Ovary (tissue), 9 donors: ENCODE results near the gene P2RY4. TPM values are rescaled to one million over a fixed set of nuclear protein-coding genes. Genes with fewer than 3 reads are reported as not detected.
"Not testable (repeated sequence)": the region's sequence is repeated elsewhere in the genome, so short reads cannot be mapped to it uniquely, and the experiment has no call there.

ENCODE experiments used
- DNase-seq, 5 donors: peaks; one replicate each; pipeline ENCODE4 v3.0.0-alpha.2; 2019 to 2020
- H3K27ac ChIP-seq, 2 donors: fragments of 200-600 bp; one replicate each; pipeline versions ENCODE4 v1.5.1 to v1.8.0; 2019 to 2022
- H3K27me3 ChIP-seq: fragments of 200-600 bp; one replicate; pipeline ENCODE4 v1.8.0; 2022
- H3K36me3 ChIP-seq: fragments of 200-600 bp; sonication (generic); one replicate; pipeline ENCODE4 v1.5.1; 2019
- H3K4me1 ChIP-seq: one replicate; pipeline ENCODE4 v1.8.1; 2013; ENCODE audit warnings: mild to moderate bottlenecking, moderate library complexity; ENCODE audit not compliant: insufficient read depth
- H3K4me3 ChIP-seq: fragments of 200-600 bp; sonication (generic); one replicate; pipeline ENCODE4 v1.5.1; 2017
- H3K9me3 ChIP-seq, 2 donors: fragments of 200-600 bp in 1 of 2; sonication (generic) in 1 of 2; one replicate each; pipeline versions ENCODE4 v1.5.1 to v1.8.1; 2013 to 2019; ENCODE audit warnings: mild to moderate bottlenecking in 1 of 2, moderate library complexity in 1 of 2
- EP300 ChIP-seq: sonication (generic); formaldehyde crosslinking; IDR thresholded peaks from one replicate; pipeline ENCODE4 v1.6.1; 2017; ENCODE audit warnings: antibody characterized with exemption
- POLR2A ChIP-seq: fragments of 450-650 bp; IDR thresholded peaks from one replicate; pipeline ENCODE4 v1.6.1; 2017; ENCODE audit warnings: antibody characterized with exemption, mild to moderate bottlenecking, moderate library complexity
- WGBS, 3 donors: extraction: QIAGEN DNeasy Blood & Tissue Kit in 1 of 3; methylation state at CpG; one replicate each; pipeline versions ENCODE4 v1.1.5 to v1.1.7; 2013 to 2017; 5-methylcytosine and 5-hydroxymethylcytosine counted together
- intact Hi-C, 4 donors: fragments of 100-400 bp; cut with DNase I; formaldehyde crosslinking; loops; one replicate each; pipeline versions ENCODE4 v1.11.0 to v1.15.1; 2022 to 2023
- polyA plus RNA-seq, 2 donors: library from polyadenylated mRNA; stranded (reverse); fragments of 200-250 nt in 1 of 2; fragments of 350-450 nt in 1 of 2; fragmentation: Illumina TruSeq in 1 of 2; extraction: RNeasy Lipid Tissue Mini Kit (QIAGEN cat#74804) in 1 of 2; gene quantifications; one replicate each; pipeline ENCODE4 v1.2.3, GENCODE V29; 2013 to 2014
- total RNA-seq, 7 donors: library from RNA; depleted of rRNA in 2 of 7; stranded (reverse); fragments of >200 nt in 2 of 7; fragmentation: NEBNext Ultra II Directional in 3 of 7; extraction: Animal tissue kit (Norgen Biotek cat#: 25700) in 3 of 7; gene quantifications; one replicate each; pipeline versions ENCODE4 v1.1.0 to v1.2.4, GENCODE V29; 2016 to 2023
- TF ChIP-seq, protein P1 (sequence below), 3 donors: fragments of 450-650 bp in 2 of 3; fragments of 200-600 bp in 1 of 3; IDR thresholded peaks; one replicate each; pipeline versions ENCODE4 v1.5.1 to v1.8.0; 2016 to 2022; ENCODE audit warnings: antibody characterized with exemption in 3 of 3, mild to moderate bottlenecking in 1 of 3
- donor health status: DM: no; HTN: no; CAD: no; lungs with moderate emphysema.
- donor health status: DM: no; HTN: no; CAD: no.
- donor health status: Bipolar disorder and iron deficiency.
- donor health status: DM: yes; HTN: yes; CAD: no.
- donor health status: DM: no; HTN: no; CAD: no.
- donor health status: DM: yes; HTN: yes; CAD: no.

The P2RY4 gene
- total and polyA plus RNA-seq, 9 donors: 0.10 to 0.57 (median 0.46) TPM; not detected in 5

DNA sequence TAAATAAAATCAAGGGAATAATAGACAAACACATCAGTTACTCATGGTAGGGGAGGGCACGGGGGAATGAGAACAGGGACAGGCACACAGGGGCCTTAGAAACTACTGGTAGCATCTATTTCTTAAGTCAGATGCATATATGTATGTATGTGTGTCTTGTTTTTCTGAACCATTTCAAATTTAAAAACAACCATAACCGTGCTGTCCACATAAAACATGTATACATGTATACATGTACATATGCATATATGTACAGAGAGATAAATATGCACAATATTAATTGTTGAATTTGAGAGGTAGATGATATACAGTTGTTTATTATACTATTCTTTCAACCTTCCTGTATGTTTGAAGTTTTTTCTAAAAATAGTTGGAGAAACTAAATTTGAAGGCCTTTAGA is 33.3 kb downstream of the P2RY4 start:
- Histone ChIP-seq H3K27ac (no peak overlapping the region), H3K4me1 (no peaks in the 10 kb centered on the region), H3K9me3 (no peaks in the 10 kb centered on the region), H3K36me3 (no peaks in the 10 kb centered on the region), H3K4me3 (no peak overlapping the region), H3K27me3 (no peaks in the 10 kb centered on the region)
- TF ChIP-seq EP300 (no peak), POLR2A (no peak)
- TF ChIP-seq, protein P1, sequence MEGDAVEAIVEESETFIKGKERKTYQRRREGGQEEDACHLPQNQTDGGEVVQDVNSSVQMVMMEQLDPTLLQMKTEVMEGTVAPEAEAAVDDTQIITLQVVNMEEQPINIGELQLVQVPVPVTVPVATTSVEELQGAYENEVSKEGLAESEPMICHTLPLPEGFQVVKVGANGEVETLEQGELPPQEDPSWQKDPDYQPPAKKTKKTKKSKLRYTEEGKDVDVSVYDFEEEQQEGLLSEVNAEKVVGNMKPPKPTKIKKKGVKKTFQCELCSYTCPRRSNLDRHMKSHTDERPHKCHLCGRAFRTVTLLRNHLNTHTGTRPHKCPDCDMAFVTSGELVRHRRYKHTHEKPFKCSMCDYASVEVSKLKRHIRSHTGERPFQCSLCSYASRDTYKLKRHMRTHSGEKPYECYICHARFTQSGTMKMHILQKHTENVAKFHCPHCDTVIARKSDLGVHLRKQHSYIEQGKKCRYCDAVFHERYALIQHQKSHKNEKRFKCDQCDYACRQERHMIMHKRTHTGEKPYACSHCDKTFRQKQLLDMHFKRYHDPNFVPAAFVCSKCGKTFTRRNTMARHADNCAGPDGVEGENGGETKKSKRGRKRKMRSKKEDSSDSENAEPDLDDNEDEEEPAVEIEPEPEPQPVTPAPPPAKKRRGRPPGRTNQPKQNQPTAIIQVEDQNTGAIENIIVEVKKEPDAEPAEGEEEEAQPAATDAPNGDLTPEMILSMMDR (IDR thresholded peaks at IDR 0.05): no peak
- intact Hi-C loops: no loop called here
- no peak for DNase-seq
- WGBS, 3 donors: 56 to 74% (median 60%) methylated on average over 2 of the region's 2 CpGs

DNA sequence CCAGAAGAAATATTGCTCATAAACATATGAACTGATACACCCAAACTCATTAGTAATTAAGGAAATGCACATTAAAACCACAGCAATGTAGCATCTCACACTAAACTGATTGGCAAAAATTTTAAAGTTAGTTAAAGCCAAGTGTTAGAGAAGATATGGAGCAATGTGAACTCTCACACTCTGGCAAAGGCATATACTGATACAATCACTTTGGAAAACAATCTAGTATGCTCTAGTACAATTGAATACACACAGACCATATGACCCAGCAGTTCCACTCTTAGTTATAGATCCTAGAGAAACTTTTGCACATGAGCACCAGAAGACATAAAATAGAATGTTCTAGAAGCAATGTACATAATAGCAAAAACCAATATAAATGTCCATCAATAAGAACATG is 34.0 kb downstream of the P2RY4 start:
- H3K36me3 ChIP-seq: no peaks in the 10 kb centered on the region

DNA sequence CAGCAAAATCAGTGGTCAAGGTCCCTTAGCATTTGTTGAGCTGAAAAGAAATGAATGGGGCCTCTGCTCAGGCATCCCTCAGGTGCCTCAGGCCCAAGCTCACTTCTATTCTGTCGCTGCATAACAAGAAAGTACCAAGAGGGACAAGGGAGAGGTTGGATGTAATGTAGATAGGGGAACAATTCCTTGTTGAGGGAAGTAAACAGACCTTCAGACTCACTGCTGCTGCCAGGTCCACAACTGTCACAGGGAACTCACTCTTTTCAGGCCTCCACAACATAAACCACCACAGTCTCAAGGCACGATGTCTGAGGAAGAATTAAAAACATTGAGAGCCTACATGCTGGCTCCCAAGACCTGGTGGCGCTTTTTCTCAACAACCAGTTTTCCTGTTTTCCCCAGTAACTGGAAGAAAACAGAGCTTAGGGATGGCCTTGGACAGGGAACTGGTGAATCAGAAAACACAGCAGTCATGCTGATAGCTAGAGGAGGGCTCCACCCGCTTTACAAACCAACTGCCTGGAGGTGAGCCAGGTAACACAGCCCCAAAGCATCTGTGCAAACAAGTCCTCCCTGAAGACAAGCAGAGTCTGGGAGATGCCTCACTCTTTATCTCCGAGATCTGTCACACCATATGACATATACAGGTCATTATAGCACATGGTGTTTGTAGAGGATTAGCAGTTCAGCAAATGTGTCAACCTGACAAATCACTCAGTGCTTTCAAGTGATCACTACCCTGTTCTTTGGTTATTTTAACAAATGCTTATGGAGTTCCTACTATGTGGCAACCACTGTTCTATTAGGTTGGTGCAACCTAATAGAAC is 39.9 kb downstream of the P2RY4 start:
- 35 to 51% (median 48%) methylated on average over 5 of the region's 5 CpGs for WGBS, 3 donors
- no peaks in the 10 kb centered on the region for H3K36me3 ChIP-seq
- no peaks in the 10 kb centered on the region for H3K9me3 ChIP-seq
- H3K27me3 ChIP-seq: no peaks in the 10 kb centered on the region
- H3K27ac ChIP-seq: peak overlapping the region in 1 of 2 donors; percentile 46
- intact Hi-C loops: no loop called here
- TF ChIP-seq EP300 (no peak), POLR2A (no peak)
- TF ChIP-seq, protein P1 (IDR thresholded peaks at IDR 0.05): no peak
- H3K4me3 ChIP-seq: no peak overlapping the region
- DNase-seq: peak in 3 of 5 donors; percentile 22 to 57 (median 42)
- H3K4me1 ChIP-seq: peaks cover 2% of the 10 kb centered on the region

More for the DNA sequence above, 34.0 kb downstream of the P2RY4 start:
- Histone ChIP-seq H3K27ac (no peak overlapping the region), H3K4me1 (no peaks in the 10 kb centered on the region), H3K4me3 (no peak overlapping the region), H3K27me3 (no peaks in the 10 kb centered on the region), H3K9me3 (no peaks in the 10 kb centered on the region)
- intact Hi-C loops: no loop called here
- no peak for DNase-seq
- no peak for TF ChIP-seq POLR2A
- TF ChIP-seq, protein P1 (IDR thresholded peaks at IDR 0.05): no peak
- no peak for TF ChIP-seq EP300

DNA sequence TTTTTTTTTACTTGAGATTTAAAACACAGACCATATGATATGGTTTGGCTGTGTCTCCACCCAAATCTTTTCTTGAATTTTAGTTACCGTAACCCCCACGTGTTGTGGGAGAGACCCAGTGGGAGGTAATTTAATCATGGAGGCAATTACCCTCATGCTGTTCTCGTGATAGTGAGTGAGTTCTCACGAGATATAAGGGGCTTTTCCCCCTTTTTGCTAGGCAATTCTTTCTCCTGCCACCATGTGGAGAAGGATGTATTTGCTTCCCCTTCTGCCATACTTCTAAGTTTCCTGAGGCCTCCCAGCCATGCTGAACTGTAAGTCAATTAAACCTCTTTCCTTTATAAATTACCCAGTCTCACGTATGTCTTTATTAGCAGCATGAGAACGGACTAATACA is 50.4 kb downstream of the P2RY4 start:
- DNase-seq, H3K4me1 ChIP-seq, H3K27me3 ChIP-seq, intact Hi-C loops, H3K4me3 ChIP-seq, H3K27ac ChIP-seq, H3K36me3 ChIP-seq, H3K9me3 ChIP-seq: not testable (repeated sequence)
- WGBS, 3 donors: 50 to 60% (median 59%) methylated on average over 6 of the region's 6 CpGs

DNA sequence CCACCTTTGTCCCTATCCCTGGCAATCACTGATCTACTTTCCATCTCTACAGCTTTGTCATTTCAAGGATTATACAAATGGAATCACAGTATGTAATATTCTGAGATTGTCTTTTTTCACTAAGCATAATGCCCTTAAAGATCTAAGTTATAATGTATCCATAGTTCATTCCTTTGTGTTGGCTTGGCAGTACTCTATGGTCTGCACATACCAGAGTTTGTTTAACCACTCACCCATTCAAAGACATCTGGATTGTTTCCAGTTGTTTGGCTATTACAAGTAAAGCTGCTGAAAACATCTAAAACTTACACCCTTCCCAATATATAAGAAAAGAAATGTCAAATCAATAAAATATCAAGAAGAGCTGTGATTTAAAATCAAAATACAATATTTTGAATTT is 51.5 kb downstream of the P2RY4 start:
- intact Hi-C loops: no loop called here
- no peaks in the 10 kb centered on the region for H3K36me3 ChIP-seq
- H3K27ac ChIP-seq: no peak overlapping the region
- H3K4me3 ChIP-seq: no peak overlapping the region
- TF ChIP-seq POLR2A: no peak
- no peak for TF ChIP-seq EP300
- TF ChIP-seq, protein P1 (IDR thresholded peaks at IDR 0.05): no peak
- no peak for DNase-seq
- H3K4me1 ChIP-seq: no peaks in the 10 kb centered on the region
- no peaks in the 10 kb centered on the region for H3K27me3 ChIP-seq
- H3K9me3 ChIP-seq: no peaks in the 10 kb centered on the region
